Right ventricle myocardium inferior (tissue), 1 donor: Measurements from ENCODE around the gene BCL2. TPM values are rescaled to one million over a fixed set of nuclear protein-coding genes. Genes with fewer than 3 reads are reported as not detected.

ENCODE experiments used
- ATAC-seq: fragments of 200-7000 bp; cut with Tn5 transposase; one replicate; pipeline ENCODE4 v1.9.1; 2020; ENCODE audit warnings: mild to moderate bottlenecking, moderate library complexity
- DNase-seq: peaks from one replicate; pipeline ENCODE4 v3.0.0; 2021; ENCODE audit errors: missing footprints
- intact Hi-C: fragments of 100-400 bp; cut with DNase I; formaldehyde crosslinking; loops from one replicate; pipeline ENCODE4 v1.11.0; 2022
- total RNA-seq: library from RNA; stranded (reverse); fragmentation: NEBNext Ultra II Directional; extraction: Animal tissue kit (Norgen Biotek cat#: 25700); gene quantifications from one replicate; pipeline ENCODE4 v1.2.1, GENCODE V29; 2021
- donor health status: DM: no; HTN: yes; CAD: no; lungs with severe emphysema.

BCL2 gene
- total RNA-seq, 1 donor from 2014 or later: 7.4 TPM

DNA sequence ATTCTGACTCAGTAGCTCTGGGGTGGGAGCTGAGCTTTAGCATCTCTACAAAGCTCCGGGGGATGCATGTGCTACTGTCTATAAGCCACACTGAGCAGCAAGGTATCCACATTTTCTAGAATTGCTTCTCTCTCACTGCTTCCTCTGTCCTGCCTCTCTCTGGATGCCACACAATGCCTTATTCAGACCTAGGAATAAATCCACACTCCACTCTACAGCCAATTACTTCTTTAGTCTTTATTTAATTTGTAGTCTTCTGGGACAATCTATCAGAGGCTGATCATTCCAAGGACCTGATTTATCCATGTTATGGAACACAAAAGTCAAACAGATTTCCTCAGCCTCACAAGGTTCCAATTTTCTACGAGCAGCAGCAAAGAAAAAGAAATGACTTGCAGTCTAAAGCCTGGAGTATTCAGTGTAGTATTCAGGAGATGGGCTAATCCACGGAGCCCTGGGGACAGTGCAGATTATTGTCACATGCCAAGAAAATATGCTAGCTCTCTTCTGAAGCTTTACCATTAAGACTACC is 4.4 kb downstream of the BCL2 start:
- ATAC-seq (no peak), DNase-seq (no peak)
- intact Hi-C loops: loop anchor here (5.0 kb wide), 2 partner anchors 33 to 53 kb away; no protein-coding TSS in a partner anchor

DNA sequence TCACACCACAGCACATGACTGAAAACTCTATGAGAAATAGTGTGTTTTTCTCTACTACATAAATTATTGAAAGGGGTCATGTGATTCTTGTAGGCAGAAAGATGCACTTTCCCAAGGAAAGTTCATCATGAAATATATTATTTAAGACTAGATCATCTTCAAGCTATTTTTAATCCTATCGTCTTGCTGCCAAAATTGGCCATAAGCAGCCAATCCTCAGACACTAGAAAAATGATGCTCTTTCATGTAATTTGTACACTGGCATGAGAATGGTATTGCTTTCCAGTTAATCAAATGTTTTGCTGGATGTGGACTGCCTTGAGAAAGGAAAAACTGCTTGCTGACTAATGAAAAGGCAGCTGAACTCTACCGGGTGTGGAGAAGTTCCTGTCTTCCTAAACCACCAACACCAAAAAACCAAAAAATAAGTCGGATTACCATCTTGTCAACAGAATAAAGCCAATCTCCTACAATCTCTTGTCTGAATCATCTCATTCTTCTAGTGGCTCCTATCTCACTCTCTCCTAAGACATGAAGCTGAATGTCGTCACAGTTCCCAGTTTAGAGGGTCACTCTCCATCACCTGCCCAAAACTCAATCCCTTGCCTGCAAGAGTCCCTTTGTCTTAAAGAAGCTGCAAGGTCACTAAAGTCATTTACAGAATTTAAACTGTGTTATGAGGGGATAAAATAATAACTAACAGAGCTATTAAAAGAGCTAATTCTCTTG is 5.3 kb downstream of the BCL2 start:
- intact Hi-C loops: loop anchor here (5.0 kb wide), 1 partner anchor 77 kb away; no protein-coding TSS in a partner anchor
- no peak for DNase-seq
- no peak for ATAC-seq

DNA sequence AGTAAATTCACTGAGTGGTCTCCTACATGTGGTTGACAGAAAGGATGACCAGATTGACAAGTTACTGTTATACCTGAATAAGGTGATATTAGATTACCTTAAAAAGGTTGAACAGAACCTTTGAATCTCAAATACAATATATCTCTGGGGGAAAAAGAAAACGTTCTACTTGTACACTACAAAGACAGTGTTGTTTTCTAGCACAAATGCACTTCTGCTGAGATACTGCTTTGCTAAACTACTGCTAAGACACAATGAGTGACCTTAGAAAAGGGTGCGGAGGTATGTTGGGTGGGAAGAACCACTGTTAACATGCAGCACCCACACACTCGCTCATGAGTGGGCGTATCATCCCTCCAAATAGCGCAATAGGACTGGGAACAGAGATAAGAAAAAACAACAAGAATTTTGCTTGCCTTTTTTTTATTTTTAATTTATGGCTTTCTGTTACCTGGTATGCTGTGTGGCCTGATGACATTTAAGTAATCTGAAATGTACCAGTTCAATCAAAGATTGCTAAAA is 6.1 kb downstream of the BCL2 start:
- DNase-seq: no peak
- intact Hi-C loops: loop anchor here (5.0 kb wide), 1 partner anchor 76 kb away; no protein-coding TSS in a partner anchor

DNA sequence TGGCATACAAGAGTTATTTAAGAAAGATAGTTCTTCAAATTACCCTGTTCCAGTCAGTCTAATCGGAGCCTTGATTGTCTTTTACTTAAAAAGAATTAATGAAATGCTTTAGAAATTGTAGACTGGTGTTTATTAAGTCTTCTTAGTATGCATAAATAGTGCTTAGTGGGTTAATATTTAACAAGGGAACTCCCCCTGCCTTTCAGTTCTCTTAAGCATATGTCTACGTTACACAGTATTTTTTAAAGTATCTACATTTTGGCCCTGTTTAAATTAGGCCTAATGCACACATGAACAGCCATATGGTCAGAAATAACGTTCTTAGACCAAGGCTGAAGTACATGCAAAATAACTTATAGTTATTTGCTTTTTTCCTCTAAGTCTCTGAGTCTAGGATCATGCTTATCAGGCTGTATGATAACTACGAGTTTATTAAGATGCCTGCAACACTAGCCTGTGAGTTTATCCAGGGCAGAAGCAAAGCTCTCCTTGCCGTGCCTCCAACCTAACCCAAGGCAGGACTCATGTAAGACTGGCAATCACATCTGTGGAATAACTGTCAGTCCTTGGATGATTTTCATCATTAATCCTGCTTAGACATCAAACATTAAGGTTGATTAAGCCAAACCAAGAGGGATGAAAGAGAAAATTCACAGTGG is 6.7 kb downstream of the BCL2 start:
- no peak for DNase-seq
- intact Hi-C loops: loop anchor here (5.0 kb wide), 1 partner anchor 76 kb away; no protein-coding TSS in a partner anchor
- no peak for ATAC-seq

More for the DNA sequence above, 6.1 kb downstream of the BCL2 start:
- no peak for ATAC-seq

DNA sequence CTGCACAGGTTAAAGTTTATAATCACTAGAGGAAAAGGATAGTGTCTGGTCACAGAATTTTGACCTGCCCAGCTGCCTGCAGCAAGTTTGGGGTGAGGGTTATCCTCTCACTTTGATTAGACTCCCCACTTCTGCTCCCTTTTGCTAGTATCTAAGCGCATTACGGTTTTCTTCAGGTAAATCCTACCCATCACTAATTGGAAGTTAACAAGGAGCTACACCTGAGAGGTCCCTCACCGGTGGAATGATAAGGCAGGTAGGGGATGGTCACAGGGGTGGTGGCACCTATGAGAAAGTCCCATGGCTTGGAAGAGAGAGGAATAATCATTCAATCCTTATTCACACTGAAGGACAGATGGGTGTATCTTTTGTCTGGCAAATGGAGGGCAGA is 7.6 kb downstream of the BCL2 start:
- ATAC-seq: no peak
- intact Hi-C loops: loop anchor here (5.0 kb wide), 1 partner anchor 75 kb away; no protein-coding TSS in a partner anchor
- no peak for DNase-seq

DNA sequence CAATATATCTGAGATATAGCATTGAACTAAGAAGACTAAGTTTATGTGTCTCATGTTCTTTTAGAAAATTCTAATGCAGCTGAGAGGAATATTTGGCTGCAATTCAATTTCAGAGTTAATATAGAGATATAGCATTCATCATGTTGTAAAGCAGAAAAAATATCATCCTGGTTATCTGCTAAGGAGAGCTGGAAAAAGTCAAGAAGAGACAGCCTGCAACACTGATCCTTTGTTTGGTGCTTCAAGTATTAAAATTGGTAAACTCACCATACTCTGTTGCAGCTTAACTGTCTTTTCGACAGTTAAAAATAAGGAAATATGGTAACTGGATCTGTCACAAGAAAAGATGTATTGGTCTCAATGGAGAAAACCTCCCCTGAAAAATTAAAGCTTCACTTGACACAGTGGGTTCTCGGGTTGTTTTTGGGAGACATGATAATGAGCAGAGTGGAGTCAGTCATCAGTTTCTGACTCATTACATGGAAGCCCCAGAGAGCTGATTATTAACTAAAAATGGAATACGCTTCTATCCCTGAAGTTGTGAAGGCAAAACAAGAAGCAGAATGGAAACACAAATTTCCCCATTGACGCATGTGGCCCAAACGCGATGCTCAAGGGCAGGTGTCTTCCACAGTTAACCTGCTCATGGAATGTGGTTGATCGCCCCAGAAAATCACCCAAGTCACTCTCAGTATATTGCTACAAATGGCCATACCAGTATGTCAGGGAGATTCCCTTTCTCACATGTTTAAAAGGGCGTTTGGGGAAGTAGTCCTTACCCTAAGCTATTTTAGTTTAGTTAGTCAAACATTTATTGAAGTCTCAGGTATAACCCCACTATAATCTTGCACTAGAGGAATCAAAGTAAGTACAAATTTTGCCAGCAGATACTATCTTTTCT is 8.2 kb downstream of the BCL2 start:
- intact Hi-C loops: loop anchor here (5.0 kb wide), 1 partner anchor 74 kb away; no protein-coding TSS in a partner anchor
- ATAC-seq (no peak), DNase-seq (no peak)

DNA sequence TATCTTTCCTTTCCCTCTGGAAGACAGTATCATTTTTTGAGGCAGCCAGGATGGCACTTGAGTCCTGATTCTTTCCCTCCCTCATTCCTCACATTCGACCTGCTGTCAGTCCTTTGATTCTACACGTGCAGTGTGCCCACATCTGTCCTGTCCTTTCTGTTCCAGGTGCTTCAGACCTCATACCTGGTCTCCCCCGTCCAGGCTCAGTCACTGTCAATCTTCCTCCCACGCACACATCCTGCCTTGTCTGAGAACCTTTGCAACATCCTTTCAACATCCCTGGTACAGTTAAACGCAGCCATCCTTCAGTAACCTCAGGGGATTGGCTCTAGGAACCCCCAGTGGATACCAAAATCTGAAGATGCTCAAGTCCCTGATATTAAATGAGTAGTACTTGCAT is 10.1 kb downstream of the BCL2 start:
- intact Hi-C loops: no loop called here

DNA sequence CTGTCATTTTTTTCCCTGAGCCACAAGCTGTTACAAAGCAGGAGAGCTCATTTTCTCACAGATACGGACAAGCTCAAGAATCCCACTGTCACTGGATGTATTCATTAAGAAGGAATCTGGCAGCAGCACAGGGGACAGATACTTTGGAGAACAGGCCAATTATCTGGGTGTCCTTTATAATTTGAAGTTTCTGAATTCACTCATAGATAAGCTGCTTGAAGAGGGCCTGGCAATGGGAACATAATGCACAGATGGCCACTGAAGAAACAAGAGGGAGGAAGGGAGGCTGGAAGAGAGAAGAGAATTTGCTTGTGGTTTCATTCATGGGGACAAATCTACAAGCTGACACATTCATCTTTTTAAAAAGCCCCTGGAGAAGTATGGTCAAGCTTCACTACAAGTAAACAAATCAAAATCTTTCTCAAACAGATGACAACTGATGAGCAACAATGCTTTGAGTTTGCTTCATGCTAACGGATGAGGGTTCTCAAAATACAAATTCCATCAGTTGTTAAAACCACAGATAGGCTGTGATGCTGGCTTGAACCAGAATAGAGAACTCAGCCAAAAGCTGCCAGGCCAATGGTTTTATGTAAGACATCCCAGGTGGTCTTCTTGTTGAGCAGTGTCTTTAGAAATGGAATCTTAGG is 11.9 kb downstream of the BCL2 start:
- DNase-seq (no peak), ATAC-seq (peak; percentile 83)
- intact Hi-C loops: no loop called here

More for the DNA sequence above, 10.1 kb downstream of the BCL2 start:
- ATAC-seq: no peak
- DNase-seq: no peak

DNA sequence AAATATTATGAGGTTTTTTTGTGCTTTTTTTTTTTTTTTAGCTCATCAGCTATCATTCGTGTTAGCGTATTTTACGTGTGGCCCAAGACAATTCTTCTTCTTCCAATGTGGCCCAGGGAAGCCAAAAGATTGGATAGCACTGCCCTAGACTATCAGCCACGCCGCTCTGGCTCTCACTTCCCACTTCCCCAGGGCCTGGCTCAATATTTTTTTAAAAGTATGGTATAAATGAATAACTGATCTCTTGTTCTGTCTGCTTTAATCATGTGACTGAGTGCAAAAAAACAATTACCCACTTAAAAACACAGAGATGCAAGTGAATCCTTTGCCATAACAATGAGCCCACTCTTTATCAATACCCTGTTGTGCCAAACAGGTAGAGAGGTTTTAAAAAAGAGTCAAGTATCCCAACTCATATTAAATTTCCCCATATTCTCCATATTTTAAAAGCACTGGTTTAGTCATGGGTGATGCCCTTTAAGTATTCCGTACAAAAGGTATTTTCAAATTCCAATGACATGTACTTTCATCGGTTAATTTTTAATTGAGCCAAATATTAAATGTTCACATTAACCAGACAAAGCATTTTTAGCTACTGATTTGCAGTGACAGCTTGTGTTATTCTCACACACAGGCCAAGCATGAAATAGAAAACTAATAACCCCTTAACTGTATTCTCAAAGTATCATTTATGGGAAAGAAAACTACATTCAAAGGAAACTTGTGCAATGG is 12.6 kb downstream of the BCL2 start:
- intact Hi-C loops: no loop called here
- DNase-seq (no peak), ATAC-seq (no peak)

DNA sequence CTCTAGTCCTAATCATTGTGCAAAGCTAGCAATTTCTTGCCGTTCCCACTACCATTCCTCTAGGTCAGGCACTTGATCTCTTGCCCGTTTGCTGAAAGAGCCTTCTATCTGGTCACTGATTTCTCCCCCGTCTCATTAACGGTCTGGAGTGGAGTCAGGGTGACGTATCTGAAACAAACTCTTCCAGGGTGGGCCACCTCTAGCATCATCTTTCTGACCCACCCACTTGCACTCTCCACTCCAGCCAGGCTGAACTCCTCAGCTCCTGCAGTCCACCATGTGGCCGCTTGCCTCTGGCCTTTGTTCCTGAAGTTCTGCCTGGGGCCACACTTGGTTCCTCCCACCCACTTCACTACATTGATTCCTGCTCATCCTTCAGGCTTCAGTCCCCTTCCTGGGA is 13.3 kb downstream of the BCL2 start:
- intact Hi-C loops: no loop called here
- ATAC-seq (no peak), DNase-seq (no peak)

DNA sequence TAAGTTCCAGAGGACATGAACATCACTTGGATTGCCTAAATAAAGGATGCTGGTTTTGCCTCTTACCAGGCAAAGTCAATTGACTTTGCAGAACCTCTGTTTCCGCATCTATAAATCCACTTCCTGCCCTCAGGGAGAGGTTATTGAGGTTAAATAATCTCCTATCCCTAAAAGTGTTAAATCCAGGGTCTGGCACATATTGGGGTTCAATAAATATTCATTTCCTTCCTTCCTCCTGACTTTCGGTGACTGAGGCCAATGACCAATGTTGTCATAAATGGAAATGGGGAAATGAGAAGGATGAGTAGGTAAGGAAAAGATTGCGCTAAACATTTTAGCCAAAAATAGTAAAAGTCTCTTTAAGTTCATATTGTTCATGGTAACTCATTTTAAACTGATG is 16.0 kb downstream of the BCL2 start:
- intact Hi-C loops: no loop called here
- DNase-seq: no peak
- ATAC-seq: no peak

DNA sequence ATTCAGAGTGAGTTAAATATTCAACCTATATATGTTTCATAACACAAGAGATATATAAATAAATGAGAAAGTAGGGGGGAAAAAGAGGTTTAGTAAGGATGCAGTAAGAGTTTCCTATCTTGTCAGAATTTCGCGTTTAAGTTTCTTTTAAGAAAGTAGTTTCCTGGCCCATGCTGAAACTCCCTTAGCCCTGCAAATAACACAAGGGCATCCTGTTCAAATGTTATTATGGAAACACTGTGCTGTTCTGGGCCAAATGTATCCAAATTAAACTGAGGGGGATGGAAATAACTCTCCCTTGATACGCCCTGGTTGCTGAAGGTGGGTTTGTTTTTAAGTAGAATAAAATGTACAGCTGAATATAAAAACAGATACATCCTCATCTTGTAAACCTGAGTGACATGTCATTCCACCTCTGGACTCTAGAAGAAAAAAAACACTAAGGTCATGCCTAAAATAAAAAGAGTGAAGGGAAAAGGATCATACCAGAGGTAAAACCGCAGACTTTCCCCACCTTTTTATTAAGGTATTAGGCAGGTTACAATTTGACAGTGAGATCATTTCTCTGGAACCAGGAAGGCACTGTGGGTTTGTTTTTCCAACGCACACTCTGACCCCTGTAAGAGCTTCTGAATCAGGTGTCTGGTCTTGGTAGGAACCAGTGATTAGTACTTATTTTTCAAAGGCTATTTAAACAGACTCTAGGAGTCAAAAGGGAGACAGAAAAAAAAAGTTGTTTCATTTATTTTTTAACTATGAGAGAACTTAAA is 16.7 kb downstream of the BCL2 start:
- intact Hi-C loops: no loop called here
- DNase-seq: no peak
- ATAC-seq: no peak

DNA sequence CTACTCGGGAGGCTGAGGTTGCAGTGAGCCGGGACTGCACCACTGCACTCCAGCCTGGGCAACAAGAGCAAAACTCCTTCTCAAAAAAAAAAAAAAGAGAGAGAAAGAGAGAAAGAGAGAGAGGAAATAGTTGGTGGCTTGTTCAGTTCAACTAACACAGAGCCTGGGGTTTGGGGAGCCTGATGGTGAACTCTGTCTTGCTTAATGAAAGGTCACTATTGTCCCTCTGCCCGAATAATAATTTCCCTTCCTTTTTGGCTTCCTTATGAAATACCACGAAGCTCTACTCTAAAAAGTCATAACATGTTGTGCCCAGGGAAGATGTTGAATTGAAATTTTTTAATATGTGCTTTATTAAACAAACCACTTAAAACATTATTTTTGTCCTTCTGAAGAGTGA is 17.3 kb downstream of the BCL2 start:
- ATAC-seq: no peak
- intact Hi-C loops: no loop called here
- DNase-seq: no peak

DNA sequence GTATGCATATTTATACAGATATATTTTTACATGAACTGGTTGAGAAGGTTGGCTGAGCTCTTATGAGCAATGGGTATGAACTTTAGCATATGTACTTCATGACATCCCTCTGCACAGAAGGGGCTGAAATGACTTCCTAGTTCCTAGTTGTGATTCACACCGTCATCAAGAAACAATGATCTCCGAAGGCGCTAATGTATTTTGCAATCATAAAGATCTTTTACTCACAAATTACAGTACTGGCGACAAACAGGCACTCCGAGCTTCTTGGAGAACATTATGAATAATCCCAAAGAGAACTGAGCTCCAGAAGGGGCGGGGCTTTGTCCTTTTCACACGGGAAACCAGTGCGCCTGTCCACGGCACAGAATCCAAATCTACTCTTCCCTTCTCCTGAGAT is 18.1 kb downstream of the BCL2 start:
- no peak for DNase-seq
- intact Hi-C loops: no loop called here

DNA sequence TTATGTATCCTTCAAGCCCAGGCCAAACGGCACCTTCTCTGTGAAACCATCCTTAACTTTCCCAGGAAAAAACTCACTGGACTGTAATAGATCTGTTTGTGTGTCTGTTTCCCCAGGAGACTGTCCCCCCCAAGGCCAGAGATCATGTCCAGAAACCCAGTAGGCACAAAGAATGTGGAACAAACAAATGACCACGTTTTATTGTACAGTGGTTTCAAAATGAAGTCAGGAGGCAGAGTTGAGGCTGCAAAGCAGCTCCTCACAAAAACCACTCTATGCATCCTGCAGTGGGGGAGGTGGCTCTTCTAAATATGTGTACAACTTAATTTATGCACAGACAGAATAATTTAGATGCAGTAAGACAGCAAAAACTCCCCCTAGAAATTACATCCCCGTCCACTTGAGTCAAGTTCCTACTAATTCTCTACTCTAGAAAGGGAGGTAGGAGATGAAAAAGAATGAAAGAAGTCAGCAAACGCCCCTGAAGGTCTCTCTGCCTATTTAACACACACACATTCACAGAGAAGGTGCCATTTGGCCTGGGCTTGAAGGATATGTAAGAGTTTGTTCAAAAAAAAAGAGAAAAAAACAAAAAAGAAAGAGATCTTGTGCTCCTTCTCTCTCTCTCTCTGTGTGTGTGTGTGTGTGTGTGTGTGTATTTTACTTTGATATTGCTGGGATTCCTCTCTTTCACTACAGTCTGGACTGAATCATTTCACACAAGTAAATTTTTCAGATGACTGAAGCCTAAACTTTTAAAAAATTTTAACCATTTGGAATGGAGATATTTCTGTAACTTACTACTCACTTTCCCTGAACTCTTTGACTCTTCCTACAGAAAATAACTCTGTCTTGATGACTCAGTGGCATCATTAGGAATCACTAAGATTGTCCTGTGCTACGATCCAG is 19.5 kb downstream of the BCL2 start:
- no peak for DNase-seq
- ATAC-seq: no peak
- intact Hi-C loops: no loop called here

More for the DNA sequence above, 18.1 kb downstream of the BCL2 start:
- ATAC-seq: peak; percentile 46
